GM19372 (cell line): ENCODE measurements around the gene LITAFD.
"Not testable (repeated sequence)": the region's sequence is repeated elsewhere in the genome, so short reads cannot be mapped to it uniquely, and the experiment has no call there.

ENCODE experiments used
- ATAC-seq: cut with Tn5 transposase; IDR thresholded peaks from one replicate; pipeline ENCODE4 v1.9.1; 2021; ENCODE audit warnings: mild to moderate bottlenecking, low read depth, moderate library complexity; ENCODE audit not compliant: unreplicated experiment

The LITAFD gene

DNA sequence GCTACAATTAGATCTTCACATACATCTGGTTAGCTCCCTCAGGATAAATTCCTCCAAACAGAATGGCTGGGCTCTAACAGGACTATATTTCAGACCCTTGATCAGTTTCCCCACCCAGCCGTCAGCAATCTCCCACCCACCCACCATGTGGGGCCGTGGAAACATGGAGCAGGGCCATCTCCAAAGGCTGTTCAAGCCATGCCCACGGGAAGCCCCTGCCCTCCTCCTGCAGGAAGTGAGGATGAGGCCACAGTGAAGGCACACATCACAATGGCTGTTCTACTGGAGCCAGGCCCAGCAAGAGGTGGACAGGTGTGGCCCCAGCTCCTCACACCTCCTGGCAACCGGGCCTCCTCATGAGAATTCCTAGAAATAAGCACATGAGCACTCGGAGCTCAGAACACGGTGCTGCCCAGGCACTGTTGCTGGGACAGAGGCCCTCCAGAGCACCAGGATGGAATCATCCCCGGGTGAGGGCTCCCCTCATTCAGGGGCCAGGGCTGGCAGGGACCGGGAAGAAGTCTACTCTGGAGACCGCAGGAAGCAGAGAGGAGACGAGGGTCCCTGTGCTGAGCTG lies at the start of gene LITAFD:
TSS of gene LITAFD (plus strand) at position 311 of the 577 bp plus-strand sequence. CDS start 2,005 bp downstream, outside the sequence.
- ATAC-seq = no peak

GRCh38 chr16:8832717-8833105 lies 49.4 kb upstream of the LITAFD start:
- no peak for ATAC-seq

GRCh38 chr16:8836797-8837196 lies 45.4 kb upstream of the LITAFD start:
- not testable (repeated sequence) for ATAC-seq

GRCh38 chr16:8837594-8837993 lies 44.6 kb upstream of the LITAFD start:
- ATAC-seq = not testable (repeated sequence)

- ATAC-seq = not testable (repeated sequence)
Measured at GRCh38 chr16:8842016-8842415, 40.1 kb upstream of the LITAFD start.

DNA sequence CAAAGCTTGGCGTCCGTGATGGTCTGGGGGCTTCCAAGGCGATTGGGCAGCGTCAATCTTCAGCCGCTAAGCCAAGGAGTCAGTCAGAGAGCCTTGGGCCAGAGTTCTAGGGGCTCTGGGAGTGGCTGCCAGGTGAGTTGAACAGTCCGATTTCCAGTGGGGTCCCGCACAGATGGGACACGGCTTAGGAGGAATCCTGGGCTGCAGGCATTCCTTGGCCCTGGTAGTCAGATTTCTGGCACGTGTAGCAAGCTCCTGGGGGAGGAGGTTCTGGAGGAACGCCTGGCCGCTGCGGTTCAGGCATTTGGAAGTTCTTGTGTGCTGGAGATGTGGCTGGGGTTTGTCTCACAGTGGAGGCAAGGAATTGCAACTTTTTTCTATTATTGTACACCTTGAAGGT lies 38.9 kb upstream of the LITAFD start:
- not testable (repeated sequence) for ATAC-seq

GRCh38 chr16:8845699-8846298 lies 36.4 kb upstream of the LITAFD start:
- ATAC-seq = no peak

GRCh38 chr16:8846401-8846932 lies 35.7 kb upstream of the LITAFD start:
- ATAC-seq = no peak

GRCh38 chr16:8847145-8847544 lies 35.0 kb upstream of the LITAFD start:
- ATAC-seq = no peak

GRCh38 chr16:8847623-8848022 lies 34.5 kb upstream of the LITAFD start:
- ATAC-seq = no peak

- no peak for ATAC-seq
Measured at GRCh38 chr16:8848231-8848938, 33.8 kb upstream of the LITAFD start.

- no peak for ATAC-seq
Measured at GRCh38 chr16:8848939-8849391, 33.2 kb upstream of the LITAFD start.

GRCh38 chr16:8849411-8850011 lies 32.6 kb upstream of the LITAFD start:
- no peak for ATAC-seq

GRCh38 chr16:8850279-8850885 lies 31.8 kb upstream of the LITAFD start:
- ATAC-seq = no peak

DNA sequence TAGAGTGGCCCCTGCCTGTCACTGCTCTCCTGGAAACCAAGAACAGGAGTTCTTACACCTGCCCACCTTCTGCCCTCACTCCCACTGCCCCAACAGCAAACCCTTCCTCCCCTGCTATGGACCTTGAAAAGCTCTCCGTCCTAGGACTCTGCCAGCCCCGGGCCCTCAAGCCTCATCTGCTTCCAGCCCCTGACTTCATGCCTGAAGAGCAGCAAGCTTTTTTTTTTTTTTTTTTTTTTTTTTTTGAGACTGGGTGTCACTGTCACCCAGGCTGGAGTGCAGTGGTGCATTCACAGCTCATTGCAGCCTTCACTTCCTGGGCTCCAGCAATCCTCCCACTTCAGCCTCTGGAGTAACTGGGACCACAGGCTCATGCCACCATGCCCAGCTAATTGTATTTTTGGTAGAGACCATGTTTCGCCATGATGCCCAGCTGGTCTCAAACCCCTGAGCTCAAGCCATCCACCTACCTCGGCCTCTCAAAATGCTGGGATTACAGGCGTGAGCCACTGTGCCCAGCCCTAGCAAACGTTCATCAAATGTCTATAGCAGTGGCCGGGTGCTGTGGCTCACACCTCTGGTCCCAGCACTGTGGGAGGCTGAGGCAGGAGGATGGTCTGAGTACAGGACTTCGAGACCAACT lies 30.3 kb upstream of the LITAFD start:
- no peak for ATAC-seq

DNA sequence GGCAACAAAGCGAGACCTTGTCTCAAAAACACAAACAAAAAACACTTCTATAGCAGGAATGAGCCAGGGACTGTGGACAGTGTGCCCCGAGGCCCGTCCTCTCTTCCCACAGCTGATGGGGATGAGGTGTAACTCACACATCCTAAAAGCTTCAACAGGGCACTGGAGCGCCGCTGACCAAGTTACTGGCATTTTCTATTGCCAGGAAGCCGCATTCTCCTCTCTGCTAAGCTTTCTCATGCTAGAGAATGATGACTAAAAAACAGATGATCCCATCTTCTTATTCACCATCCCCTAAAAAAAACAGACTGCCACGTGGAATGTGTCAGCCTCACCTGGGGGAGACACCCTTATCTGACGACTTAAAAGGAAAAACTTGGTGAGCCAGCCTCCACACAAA lies 29.6 kb upstream of the LITAFD start:
- ATAC-seq = no peak

DNA sequence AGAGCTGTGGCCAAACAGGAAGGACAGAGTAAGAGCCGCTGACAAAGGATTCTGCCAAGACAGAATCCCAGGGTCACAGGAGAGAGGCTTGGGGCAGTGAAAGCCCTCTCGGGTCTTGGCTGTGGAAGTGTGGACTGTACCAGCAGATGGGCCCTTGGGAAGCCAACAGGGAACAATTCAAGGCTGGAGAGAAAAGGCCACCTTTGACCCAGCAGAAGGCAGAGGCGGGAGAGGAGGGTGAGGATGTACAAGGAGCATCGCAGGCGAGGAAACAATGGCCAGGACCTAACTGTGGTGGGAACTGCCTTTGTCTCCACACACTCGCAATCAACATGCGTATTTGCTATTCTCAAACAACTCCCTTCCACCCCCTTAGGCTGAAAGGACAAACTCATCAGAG lies 29.0 kb upstream of the LITAFD start:
- ATAC-seq = no peak

DNA sequence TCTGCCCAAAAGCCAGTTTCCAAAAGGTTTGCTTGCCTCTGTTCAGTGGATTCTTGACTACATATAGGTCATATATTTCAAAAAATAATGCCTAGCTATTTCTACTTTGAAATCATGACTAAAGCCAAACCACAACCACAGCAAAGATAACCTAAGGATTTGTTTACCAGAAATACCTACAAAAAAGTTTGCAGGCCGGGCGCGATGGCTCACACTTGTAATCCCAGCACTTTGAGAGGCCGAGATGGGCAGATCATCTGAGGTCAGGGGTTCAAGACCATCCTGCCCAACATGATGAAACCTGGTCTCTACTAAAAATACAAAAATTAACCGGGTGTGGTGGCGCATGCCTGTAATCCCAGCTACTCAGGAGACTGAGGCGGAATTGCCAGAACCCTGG lies 28.5 kb upstream of the LITAFD start:
- no peak for ATAC-seq

GRCh38 chr16:8854298-8854948 lies 27.7 kb upstream of the LITAFD start:
- no peak for ATAC-seq
